Spinal cord (tissue), 10 donors: ENCODE data around the gene C3orf70. TPM values are rescaled to one million over a fixed set of nuclear protein-coding genes. Genes with fewer than 3 reads are reported as not detected.
A peak's percentile ranks its signal among the peaks of the same experiment; 100 is the strongest.

ENCODE experiments used
- DNase-seq, 6 donors: peaks; one replicate each; pipeline versions ENCODE4 v3.0.0 to v3.0.0-alpha.2; 2013 to 2015; ENCODE audit warnings: low spot score in 6 of 6, low read depth in 4 of 6
- H3K27ac ChIP-seq: one replicate; pipeline ENCODE4 v1.5.1; 2013; ENCODE audit warnings: low read depth, low read length, control low read depth
- H3K27me3 ChIP-seq: one replicate; pipeline ENCODE4 v1.6.1; 2013; ENCODE audit warnings: low read length; ENCODE audit not compliant: control insufficient read depth, insufficient read depth
- H3K36me3 ChIP-seq: one replicate; pipeline ENCODE4 v1.6.1; 2013; ENCODE audit warnings: low read length; ENCODE audit not compliant: control insufficient read depth, insufficient read depth
- H3K4me1 ChIP-seq: one replicate; pipeline ENCODE4 v1.6.1; 2013; ENCODE audit warnings: low read length; ENCODE audit not compliant: control insufficient read depth, insufficient read depth
- H3K4me3 ChIP-seq: one replicate; pipeline ENCODE4 v1.5.1; 2013; ENCODE audit warnings: low read depth, low read length, control low read depth
- H3K9me3 ChIP-seq: one replicate; pipeline ENCODE4 v1.6.1; 2013; ENCODE audit warnings: low read length; ENCODE audit not compliant: control insufficient read depth, insufficient read depth
- WGBS: methylation state at CpG from one replicate; pipeline ENCODE4 v1.1.5; 2013; ENCODE audit warnings: missing lambda C conversion rate; ENCODE audit not compliant: insufficient coverage; 5-methylcytosine and 5-hydroxymethylcytosine counted together
- polyA plus RNA-seq, 2 donors: library from polyadenylated mRNA; unstranded; fragments of 120-200 nt; gene quantifications; one replicate each; pipeline ENCODE4 v1.2.1, GENCODE V29; 2013; ENCODE audit not compliant: insufficient read length in 2 of 2
- total RNA-seq, 2 donors: library from RNA; depleted of rRNA in 1 of 2; stranded (reverse); fragments of 120-200 nt in 1 of 2; fragments of >200 nt in 1 of 2; gene quantifications; one replicate each; pipeline versions ENCODE4 v1.2.3 to v1.2.4, GENCODE V29; 2013 to 2014
- donor health status: healthy.

The C3orf70 gene
- total and polyA plus RNA-seq, 4 donors: 26.4 to 55.0 (median 40.7) TPM

GRCh38 chr3:185153171-185153771 lies 411 bp upstream of the C3orf70 start:
- Histone ChIP-seq H3K4me3 (peak overlapping the region; percentile 68), H3K36me3 (no peaks in the 10 kb centered on the region), H3K9me3 (no peaks in the 10 kb centered on the region), H3K4me1 (peaks cover 16% of the 10 kb centered on the region), H3K27ac (peak overlapping the region; percentile 89), H3K27me3 (no peaks in the 10 kb centered on the region)
- DNase-seq: peak in 2 of 6 donors; percentile 86 to 88
- WGBS: under 1% methylated on average over 39 of the region's 53 CpGs

GRCh38 chr3:185151964-185152409 lies 873 bp downstream of the C3orf70 start:
- H3K4me1 ChIP-seq: peaks cover 16% of the 10 kb centered on the region
- peak in 1 of 6 donors; percentile 58 for DNase-seq
- peak overlapping the region; percentile 93 for H3K27ac ChIP-seq
- H3K27me3 ChIP-seq: no peaks in the 10 kb centered on the region
- WGBS: 1% methylated on average over 3 of the region's 9 CpGs
- H3K9me3 ChIP-seq: no peaks in the 10 kb centered on the region
- no peaks in the 10 kb centered on the region for H3K36me3 ChIP-seq
- peak overlapping the region; percentile 81 for H3K4me3 ChIP-seq

- DNase-seq: peak in 2 of 6 donors; percentile 36 to 52
- WGBS: 16% methylated on average over 3 of the region's 8 CpGs
- Histone ChIP-seq H3K36me3 (no peaks in the 10 kb centered on the region), H3K27ac (peak overlapping the region; percentile 93), H3K4me1 (peaks cover 16% of the 10 kb centered on the region), H3K9me3 (no peaks in the 10 kb centered on the region), H3K4me3 (peak overlapping the region; percentile 81), H3K27me3 (no peaks in the 10 kb centered on the region)
Observed at GRCh38 chr3:185151101-185151963, 1.5 kb downstream of the C3orf70 start.

GRCh38 chr3:185150561-185150960 lies 2.3 kb downstream of the C3orf70 start:
- WGBS: no CpG with 5 or more reads among the region's 1 CpG
- Histone ChIP-seq H3K4me1 (peaks cover 16% of the 10 kb centered on the region), H3K27ac (peak overlapping the region; percentile 52), H3K27me3 (no peaks in the 10 kb centered on the region), H3K9me3 (no peaks in the 10 kb centered on the region), H3K4me3 (peak overlapping the region; percentile 81), H3K36me3 (no peaks in the 10 kb centered on the region)
- DNase-seq: peak in 2 of 6 donors; percentile 41 to 48

GRCh38 chr3:185149591-185149990 lies 3.3 kb downstream of the C3orf70 start:
- Histone ChIP-seq H3K27me3 (no peaks in the 10 kb centered on the region), H3K9me3 (no peaks in the 10 kb centered on the region), H3K4me3 (peak overlapping the region; percentile 81), H3K36me3 (no peaks in the 10 kb centered on the region), H3K4me1 (peaks cover 16% of the 10 kb centered on the region), H3K27ac (peak overlapping the region; percentile 36)
- peak in 2 of 6 donors; percentile 67 to 74 for DNase-seq
- no CpG with 5 or more reads among the region's 3 CpGs for WGBS

GRCh38 chr3:185145511-185145910 lies 7.3 kb downstream of the C3orf70 start:
- H3K4me1 ChIP-seq: peaks cover 4% of the 10 kb centered on the region
- H3K4me3 ChIP-seq: no peak overlapping the region
- no peak for DNase-seq
- no peaks in the 10 kb centered on the region for H3K9me3 ChIP-seq
- no peaks in the 10 kb centered on the region for H3K27me3 ChIP-seq
- H3K36me3 ChIP-seq: no peaks in the 10 kb centered on the region
- H3K27ac ChIP-seq: no peak overlapping the region
- no CpG with 5 or more reads among the region's 6 CpGs for WGBS

GRCh38 chr3:185144784-185145183 lies 8.1 kb downstream of the C3orf70 start:
- Histone ChIP-seq H3K9me3 (no peaks in the 10 kb centered on the region), H3K27ac (no peak overlapping the region), H3K36me3 (no peaks in the 10 kb centered on the region), H3K4me1 (peaks cover 4% of the 10 kb centered on the region), H3K27me3 (no peaks in the 10 kb centered on the region), H3K4me3 (no peak overlapping the region)
- no CpG with 5 or more reads among the region's 3 CpGs for WGBS
- DNase-seq: no peak

GRCh38 chr3:185137821-185138220 lies 15.0 kb downstream of the C3orf70 start:
- Histone ChIP-seq H3K4me1 (peaks cover 3% of the 10 kb centered on the region), H3K4me3 (no peak overlapping the region), H3K27me3 (no peaks in the 10 kb centered on the region), H3K36me3 (peaks cover 4% of the 10 kb centered on the region), H3K9me3 (no peaks in the 10 kb centered on the region), H3K27ac (no peak overlapping the region)
- no CpG with 5 or more reads among the region's 1 CpG for WGBS
- no peak for DNase-seq

- no peak for DNase-seq
- no peak overlapping the region for H3K4me3 ChIP-seq
- no peak overlapping the region for H3K27ac ChIP-seq
- H3K9me3 ChIP-seq: no peaks in the 10 kb centered on the region
- no peaks in the 10 kb centered on the region for H3K27me3 ChIP-seq
- peaks cover 4% of the 10 kb centered on the region for H3K36me3 ChIP-seq
- peaks cover 3% of the 10 kb centered on the region for H3K4me1 ChIP-seq
Observed at GRCh38 chr3:185134509-185134908, 18.4 kb downstream of the C3orf70 start.
